ENCODE measurements around the gene TERC. TPM values are rescaled to one million over a fixed set of nuclear protein-coding genes. Genes with fewer than 3 reads are reported as not detected.

The TERC gene
- total RNA-seq, 1 experiment from 2014 or later: 33.4 TPM

Other genes with a start within 250 kb of the TERC start
- 22.2 and 28.6 TPM in 2 replicates for gene MECOM, start 101.3 kb downstream of the TERC start, total RNA-seq (2014; rRNA removed; shearing (Covaris generic))
- 1.7 and 2.9 TPM in 2 replicates for gene ACTRT3, start 4.5 kb upstream of the TERC start, total RNA-seq (2014; rRNA removed; shearing (Covaris generic))
- gene MYNN, start 8.3 kb upstream of the TERC start, total RNA-seq (2014; rRNA removed; shearing (Covaris generic)): 22.0 and 27.2 TPM in 2 replicates
- gene LRRIQ4, start 47.8 kb upstream of the TERC start, total RNA-seq (2014; rRNA removed; shearing (Covaris generic)): not detected in 2 replicates
- 0.71 and 1.6 TPM in 2 replicates for gene LRRC34, start 47.8 kb upstream of the TERC start, total RNA-seq (2014; rRNA removed; shearing (Covaris generic))
- not detected in 2 replicates for gene LRRC31, start 104.9 kb upstream of the TERC start, total RNA-seq (2014; rRNA removed; shearing (Covaris generic))
- not detected in 2 replicates for gene SAMD7, start 146.5 kb upstream of the TERC start, total RNA-seq (2014; rRNA removed; shearing (Covaris generic))
- 33.0 and 33.9 TPM in 2 replicates for gene SEC62, start 201.7 kb upstream of the TERC start, total RNA-seq (2014; rRNA removed; shearing (Covaris generic))

Data from M059J (cell line).